Measurements from ENCODE around the gene EXOC3.
"Not testable (repeated sequence)": the region's sequence is repeated elsewhere in the genome, so short reads cannot be mapped to it uniquely, and the experiment has no call there.

EXOC3 gene

GRCh38 chr5:407801-408268 is 35.1 kb upstream of the EXOC3 start:
- no peak for DNase-seq

- no peak for DNase-seq
These were observed 32.0 kb upstream of the EXOC3 start for GRCh38 chr5:410911-411517.

DNA sequence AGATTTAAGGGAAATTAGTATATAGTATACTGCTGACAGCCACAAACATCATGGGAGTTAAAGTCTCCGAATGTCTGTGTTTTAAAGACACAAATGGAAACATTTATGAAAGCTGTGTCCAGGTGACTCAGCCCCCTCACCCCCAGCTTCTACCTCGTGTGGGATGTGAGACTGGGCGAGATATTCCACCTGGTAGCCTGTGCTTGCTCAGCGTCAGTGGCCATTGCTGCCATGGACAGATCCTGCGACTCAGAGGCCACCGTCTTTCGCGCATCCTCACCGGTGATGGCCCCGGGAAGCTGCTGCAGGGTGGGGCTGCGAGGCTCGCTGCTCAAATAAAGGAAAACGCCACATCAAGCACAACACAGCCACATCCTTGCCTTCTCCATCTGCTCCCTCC is 31.2 kb upstream of the EXOC3 start:
- no peak for DNase-seq

- not testable (repeated sequence) for DNase-seq
These were observed 27.7 kb upstream of the EXOC3 start for GRCh38 chr5:414991-415927.

- DNase-seq = no peak
These were observed 26.9 kb upstream of the EXOC3 start for GRCh38 chr5:415928-416635.

DNA sequence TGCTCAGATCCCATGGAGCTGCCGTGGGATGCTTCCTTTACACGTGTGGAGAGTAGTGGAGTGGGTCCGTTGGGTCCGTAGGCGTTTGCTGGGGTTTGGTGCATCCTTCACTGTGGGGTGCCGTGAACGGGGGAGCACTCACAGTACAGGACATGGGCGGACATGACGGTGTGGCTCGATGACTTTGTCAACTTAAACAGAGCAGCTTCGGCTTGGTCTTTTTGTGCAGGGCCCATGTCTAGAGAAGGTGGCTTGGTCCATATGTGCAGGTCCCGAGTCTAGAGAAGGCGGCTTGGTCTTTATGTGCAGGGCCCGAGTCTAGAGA is 26.4 kb upstream of the EXOC3 start:
- no peak for DNase-seq

- DNase-seq = no peak
These were observed 25.4 kb upstream of the EXOC3 start for GRCh38 chr5:417301-418161.

DNA sequence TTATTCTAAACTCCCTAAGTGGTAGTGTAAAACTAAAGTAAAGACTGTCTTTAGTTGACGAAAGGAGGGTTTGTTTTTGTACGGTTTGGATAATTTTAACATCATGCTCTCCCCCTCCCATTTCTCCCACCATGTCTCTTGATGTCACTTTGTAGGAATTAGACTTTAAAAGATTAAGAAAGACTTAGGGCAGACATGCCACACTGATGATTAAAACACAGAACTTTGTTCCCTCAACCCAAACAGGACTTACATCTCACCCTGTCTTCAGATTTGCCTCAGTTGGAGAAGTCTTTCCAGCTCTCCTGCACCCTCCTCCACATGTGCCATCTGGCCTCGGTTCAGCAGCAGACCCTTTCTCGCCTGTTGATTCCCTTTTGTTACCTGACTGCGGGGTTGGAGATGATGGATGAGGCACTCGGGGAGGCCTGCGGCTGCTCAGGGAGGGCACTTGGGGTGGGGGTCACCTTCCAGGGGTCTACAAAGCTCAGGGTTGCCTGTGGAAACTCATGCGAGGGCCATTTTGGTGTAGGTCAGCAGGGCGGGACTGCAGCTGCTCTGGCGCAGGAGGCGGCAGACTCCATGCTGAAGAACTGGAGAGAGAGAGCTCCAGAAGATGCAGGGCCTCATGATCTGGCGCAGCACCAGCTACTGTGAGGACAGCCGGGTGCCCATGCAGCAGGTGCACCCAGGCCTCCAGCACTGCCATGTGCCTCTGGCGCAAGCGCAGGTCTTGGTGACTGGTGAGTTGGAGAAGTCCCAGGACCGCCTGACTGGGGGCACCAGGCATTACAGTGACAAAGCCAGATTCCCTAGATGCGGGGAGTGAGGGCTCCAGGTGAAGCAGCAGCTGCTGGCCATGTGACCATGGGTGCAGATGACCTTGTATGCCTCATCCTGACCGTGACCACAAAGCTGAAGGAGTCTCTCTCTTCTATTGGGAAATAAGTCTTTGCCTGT is 24.5 kb upstream of the EXOC3 start:
- DNase-seq = no peak

GRCh38 chr5:419970-420369 is 23.0 kb upstream of the EXOC3 start:
- DNase-seq = no peak

- DNase-seq = no peak
These were observed 22.2 kb upstream of the EXOC3 start for GRCh38 chr5:420632-421286.

GRCh38 chr5:421287-421880 is 21.6 kb upstream of the EXOC3 start:
- no peak for DNase-seq

DNA sequence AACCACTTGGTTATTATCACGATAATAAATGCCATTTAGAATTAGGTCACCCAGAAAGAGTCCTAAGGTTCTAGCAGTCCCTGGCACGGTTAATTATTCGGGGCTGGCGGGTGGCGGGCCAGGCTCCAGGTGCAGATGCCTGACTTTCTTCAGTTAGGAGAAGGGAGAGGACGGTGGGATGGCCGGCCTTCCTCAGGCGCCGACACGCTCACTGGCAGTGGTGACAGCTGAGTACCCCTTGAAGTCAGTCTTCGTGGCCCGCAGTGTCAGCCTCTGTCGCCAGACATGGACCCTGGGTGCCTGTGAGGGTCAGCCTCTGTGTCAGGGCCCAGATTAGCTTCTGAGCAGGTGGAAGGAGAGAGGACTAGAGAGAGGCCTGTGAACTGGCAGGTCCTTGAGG is 21.1 kb upstream of the EXOC3 start:
- DNase-seq = no peak

DNA sequence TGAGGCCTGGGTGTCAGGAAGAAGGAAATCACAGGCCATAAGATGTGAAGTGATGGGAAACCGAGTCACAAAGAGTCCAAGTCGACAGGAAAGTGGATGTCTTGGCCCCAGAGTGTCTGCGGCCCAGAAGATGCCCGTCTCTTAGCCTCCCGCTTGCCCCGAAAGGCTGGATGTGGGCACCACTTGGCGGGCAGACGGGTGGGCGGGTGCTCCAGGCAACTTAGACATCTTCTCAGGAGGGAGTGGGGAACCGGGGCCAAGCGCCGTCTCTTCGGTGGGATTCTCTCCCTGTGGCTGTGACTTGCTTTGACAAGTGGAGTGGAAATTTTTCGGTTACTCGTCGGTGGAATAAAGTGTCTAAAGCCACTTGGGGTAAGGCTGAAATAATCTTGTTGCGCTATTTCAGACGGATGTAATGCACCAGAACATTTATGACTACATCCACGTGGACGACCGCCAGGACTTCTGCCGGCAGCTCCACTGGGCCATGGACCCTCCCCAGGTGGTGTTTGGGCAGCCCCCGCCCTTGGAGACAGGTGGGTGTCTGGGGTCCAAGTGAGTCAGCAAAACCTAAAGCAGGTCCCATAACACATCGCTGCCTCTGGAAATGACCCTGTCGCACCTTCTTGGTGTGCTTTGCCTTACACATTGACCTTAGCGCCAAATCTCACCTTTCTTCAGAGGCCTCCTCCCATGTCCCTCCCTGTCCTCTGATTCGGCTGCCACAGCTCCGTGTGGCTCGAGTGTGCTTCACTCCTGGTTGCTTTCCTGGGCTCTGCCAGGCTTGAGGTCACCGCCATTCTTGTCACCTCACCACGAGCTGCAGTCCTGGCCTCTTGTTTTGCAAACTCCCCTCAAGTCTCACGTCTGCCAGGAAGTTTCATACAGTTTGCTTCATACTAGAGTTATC is 20.4 kb upstream of the EXOC3 start:
- no peak for DNase-seq

GRCh38 chr5:423233-423565 is 19.8 kb upstream of the EXOC3 start:
- no peak for DNase-seq

DNA sequence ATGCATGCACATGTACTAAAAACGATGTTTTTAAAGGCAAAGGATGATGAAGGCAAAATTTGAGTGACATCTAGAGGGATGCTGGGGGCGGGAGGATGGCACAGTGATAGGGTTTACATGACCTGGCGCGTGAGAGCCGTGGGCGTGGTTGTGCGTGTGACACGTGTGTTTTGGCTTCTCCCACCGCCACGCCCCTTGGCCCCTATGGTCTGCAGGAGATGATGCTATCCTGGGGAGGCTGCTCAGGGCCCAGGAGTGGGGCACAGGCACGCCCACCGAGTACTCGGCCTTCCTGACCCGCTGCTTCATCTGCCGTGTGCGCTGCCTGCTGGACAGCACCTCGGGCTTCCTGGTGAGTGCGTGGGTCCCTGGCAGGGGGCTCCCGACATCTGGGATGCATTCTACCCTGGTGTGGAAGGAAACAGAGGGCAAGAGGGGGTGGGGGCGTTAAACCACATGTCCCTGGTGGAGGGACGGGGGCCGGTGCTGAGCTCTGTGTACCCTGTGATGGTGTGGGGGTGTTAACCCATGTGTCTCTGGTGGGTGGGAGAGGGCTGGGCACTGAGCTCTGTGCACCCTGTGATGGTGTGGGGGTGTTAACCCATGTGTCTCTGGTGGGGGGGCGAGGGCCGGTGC is 19.2 kb upstream of the EXOC3 start:
- no peak for DNase-seq

DNA sequence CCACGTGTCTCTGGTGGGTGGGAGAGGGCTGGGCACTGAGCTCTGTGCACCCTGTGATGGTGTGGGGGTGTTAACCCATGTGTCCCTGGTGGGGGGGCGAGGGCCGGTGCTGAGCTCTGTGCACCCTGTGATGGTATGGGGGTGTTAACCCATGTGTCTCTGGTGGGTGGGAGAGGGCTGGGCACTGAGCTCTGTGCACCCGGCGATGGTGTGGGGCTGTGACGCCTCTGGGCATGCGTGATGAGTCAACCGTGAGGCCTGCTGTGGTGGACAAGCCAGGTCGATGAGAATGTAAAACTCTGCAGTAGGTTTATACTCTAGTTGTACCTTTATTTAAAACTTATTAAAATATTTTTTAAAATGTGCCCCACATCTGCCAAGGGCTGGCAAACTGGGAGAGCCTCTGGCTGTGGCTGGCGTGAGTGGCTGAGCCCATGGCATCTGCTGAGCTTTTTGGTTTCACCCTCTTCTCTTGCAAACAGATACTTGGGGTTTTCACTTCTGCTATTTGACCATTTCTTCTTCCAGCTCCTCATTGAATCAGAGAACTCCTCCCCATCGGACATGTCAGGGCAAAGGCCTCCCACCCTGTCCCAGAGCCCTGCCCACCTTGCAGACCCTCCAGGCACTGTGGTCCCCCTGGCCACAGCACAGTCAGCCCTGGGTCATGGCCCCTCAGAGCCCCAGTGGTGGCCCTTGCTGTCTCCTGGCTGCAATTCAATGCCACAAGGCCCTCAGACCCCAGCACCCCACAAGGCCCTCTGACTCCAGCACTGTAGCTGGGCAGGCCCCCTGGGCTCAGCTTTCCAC is 18.5 kb upstream of the EXOC3 start:
- no peak for DNase-seq

DNA sequence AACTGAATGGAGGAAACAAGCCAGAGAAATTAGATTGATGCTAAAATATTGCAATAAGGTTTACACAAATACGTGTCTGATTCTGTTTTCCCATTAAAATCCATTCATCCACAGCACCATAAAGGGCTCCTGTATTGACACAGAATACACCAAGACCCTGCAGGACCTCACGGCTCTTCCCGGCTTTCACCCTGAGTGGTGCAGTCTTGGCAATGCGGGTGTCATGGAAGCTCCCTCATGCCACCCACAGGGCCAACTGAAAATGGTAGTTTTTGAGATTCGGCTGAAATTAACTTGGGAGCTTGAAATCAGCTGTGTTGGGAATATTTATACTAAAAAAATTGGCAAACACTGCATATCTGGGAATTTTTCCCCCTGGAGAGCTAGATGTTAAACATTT is 17.3 kb upstream of the EXOC3 start:
- no peak for DNase-seq

GRCh38 chr5:426392-426976 is 16.5 kb upstream of the EXOC3 start:
- no peak for DNase-seq

Data from hippocampal formation (tissue), 2 donors.